Stimulated activated CD4-positive, alpha-beta T cell treated with anti-CD3 and anti-CD28 coated beads, Interleukin-4, amount 100 ng/mL, for 4 hours (primary cell): ENCODE results near the gene BTG3.
A peak's percentile ranks its signal among the peaks of the same experiment; 100 is the strongest.

ENCODE experiments used
- DNase-seq, 2 experiments: peaks; one replicate each; pipeline ENCODE4 v3.0.0-alpha.2; 2020

The BTG3 gene, protein sequence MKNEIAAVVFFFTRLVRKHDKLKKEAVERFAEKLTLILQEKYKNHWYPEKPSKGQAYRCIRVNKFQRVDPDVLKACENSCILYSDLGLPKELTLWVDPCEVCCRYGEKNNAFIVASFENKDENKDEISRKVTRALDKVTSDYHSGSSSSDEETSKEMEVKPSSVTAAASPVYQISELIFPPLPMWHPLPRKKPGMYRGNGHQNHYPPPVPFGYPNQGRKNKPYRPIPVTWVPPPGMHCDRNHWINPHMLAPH

DNA sequence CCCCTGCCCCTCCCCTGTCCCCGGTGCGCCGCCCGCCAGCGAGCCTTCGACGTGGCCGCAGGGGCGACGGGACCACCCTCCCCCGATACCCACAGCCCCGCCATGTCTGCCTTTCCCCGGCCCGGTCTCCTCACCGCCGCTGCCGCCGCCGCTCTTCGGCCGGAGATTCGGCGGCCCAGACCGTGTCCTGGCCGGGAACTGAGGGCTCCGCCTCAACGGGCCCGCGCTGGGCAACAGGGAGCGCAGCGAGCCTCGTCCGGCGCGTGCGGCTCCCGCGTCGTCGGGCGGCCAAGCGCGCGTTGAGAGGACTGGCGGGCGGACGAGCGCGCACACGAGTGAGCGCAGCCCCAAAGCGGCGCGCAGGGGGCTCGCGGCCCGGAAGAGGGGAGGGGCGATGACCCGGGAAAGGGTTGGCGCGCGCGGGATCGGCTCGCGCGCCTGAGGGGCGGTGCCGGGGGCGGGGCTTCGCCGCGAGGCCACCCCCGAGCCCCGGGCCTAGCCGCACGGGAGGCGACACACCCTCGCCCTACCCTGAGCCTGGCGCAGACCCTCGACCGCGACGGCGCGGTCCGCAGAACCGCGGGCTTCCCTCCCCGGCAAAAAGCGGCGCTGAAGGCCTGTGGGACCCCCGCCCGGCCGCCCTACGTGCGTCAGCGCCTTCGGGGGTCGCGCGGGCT is at the start of gene BTG3:
Gene BTG3 (minus strand): TSS at position 337 of the 677 bp plus-strand sequence. CDS start 3,757 bp downstream, outside the sequence.
- peak; percentile 81 to 82 for DNase-seq

DNA sequence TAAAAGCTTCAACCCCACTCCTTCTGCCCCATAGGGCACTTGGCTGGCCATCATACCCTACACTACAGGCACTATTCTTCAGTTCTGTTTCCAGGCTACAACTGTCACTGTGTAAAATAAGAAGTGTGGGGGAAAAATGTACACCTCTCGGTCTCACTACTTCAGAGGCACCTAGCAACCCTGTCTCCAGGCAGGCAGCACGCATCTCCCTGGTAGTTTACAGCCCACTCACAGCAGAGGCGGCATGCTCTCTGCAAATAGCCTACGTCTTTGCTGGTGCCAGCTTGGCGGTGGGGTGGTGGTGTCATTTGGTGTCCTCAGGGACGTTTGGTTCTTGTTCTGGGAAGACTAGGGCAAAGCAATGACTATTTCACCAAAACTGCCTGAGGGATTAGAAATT is 48.2 kb upstream of the BTG3 start:
- DNase-seq: no peak

DNA sequence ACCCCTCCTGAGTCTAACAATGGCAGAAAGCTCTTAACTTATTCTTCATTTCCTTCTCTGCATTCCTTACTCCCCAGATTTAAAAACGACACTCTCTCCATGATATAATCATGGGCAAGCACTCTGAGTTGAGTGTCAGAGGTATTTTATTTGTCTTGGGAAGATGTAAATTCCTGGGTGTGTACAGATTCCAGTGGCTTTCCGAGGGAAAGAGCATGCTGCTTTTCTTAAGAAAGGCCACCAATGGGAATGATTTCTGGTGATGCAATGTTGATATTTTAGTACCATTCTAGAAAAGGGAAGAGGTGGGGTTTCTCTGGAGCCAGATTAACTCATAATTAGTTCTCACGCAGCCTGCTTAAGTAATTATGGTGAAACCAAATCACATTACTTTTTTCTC is 47.8 kb upstream of the BTG3 start:
- DNase-seq: no peak

DNA sequence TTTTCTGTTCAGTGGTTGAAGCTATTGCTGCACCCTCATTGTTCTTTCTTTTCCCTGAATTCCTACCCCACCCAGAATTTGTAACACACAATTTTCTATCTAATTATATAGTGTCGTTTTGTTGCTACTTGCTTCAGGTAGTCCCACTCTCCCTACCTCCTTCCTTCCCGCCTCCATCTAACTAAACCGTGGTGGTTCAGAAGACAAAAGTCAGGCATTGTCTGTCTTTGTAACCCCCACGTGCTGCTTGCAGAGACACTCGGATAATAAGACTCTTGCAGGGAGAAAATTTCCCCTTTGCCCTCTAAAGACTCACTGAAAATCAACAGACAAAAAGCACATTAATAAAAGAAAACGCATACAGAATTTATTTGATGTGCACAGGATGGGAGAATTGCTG is 46.2 kb upstream of the BTG3 start:
- DNase-seq: no peak

DNA sequence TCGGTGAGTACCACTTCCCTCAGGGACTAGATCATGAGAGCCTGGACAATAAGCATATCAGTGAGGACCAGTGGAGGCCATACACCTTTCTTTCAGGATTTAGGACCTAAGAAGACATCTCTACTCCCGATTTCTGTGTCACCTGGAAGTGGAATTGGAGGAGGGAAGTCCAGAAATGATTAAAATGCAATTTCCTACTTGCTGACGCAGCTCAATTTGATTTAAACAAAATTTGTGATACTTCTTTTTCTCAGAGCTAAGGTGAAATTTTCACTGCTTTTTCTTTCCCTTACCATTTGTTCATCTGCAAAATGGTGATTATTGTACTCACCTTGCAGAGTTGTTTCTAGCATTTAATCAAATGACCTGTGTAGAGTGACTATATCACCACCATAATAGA is 38.8 kb upstream of the BTG3 start:
- DNase-seq: no peak

DNA sequence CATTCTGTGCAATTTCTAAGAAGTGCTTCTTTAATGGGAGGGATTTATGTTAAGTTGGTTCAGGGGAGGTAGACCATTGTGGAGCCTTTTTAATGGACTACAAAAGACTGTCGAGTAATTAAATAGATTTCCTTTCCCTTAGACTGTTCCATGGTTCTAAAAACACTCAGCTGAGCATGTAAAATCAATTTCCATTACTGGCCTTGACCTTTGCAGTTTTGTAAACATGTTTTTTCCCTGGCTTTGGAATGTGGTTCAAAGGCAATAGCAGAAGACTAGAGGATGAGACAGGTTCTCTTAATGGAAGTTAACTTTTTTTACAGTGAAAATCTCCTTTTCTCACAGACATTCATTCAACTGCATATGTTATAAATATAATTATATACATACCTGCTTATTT is 37.6 kb upstream of the BTG3 start:
- no peak for DNase-seq

DNA sequence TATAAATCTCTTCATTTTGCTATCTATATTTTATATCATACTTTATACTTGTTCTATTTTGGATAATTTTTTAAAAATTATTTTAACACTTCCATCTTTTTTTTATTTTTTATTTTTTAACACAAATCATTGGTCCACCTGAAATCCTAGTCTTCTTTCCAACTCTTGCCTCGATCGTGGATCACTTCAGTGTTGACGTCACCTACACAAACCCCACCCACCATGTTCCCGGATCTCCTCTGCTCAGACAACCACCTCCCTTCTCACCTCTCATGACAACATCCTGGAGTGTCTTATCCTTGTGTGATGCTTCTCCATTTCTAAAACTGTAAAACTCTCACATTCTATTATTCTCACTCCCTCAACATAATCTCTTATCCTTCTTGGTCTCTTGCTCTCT is 34.1 kb upstream of the BTG3 start:
- DNase-seq: no peak

DNA sequence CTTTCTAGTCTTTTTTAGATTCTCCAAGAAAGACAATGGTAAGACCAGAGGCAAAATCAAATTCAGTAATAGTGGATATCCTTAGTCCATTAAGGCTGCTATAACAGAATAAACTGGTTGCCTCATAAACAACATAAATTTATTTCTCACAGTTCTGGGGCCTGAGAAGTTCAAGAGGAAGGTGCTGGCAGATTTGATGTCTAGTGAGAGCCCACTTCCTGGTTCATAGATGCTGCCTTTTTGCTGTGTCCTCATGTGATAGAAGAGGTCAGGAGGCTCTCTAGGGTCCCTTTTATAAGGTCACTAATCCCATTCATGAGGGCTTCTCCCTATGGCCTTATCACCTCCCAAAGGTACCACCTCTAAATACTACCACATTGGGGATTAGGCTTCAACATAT is 31.5 kb upstream of the BTG3 start:
- DNase-seq: no peak

DNA sequence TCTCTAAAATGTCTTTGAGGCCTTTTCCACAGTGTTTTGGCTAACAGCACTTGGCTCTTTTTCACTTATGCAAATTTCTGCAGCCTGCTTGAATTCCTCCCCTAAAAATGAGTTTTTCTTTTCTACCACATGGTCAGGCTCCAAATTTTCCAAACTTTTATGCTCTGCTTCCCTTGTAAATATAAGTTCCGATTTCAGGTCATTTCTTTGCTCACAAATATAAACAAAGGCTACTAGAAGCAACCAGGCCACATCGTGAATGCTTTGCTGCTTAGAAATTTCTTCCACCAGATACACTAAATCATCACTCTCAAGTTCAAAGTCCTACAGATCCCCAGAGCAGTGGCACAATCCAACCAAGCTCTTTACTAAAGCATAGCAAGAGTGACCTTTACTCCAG is 28.1 kb upstream of the BTG3 start:
- DNase-seq: no peak

DNA sequence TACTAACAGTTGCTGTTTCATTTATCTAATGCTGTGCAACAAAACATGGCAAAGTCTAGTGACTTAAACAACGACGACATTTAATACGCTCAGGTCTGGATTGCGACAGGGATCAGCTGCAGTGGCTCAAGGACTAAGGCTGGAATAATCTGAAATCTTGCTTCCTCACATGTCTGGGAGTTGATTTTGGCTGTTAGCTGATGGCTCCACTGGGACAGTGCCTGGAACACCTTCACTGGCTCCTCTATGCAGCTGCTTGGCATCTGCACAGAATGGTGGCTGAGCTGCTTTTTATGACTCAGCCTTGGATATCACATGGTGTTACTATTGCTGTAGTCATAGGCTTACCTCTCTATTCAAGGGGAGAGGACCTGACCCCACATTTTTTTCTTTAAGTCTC is 24.0 kb upstream of the BTG3 start:
- DNase-seq: no peak

DNA sequence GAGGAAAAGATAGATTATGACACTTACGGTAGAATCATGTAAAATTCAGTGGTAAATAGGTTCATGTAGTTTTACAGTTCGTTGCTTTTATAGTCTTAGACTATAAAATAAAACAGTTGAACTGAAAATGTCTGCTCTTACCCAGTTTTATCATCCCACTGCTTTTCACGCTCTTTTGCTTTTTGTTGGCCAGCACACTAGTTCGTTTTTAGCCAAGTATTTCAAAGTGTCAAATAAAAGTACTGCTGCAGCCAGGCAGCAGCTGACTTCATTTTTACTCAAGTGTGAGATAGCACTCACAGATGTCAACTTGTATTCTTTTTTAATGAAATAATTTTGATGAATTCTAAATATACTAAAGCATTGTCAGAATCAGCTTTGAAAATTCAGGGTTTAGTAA is 18.5 kb upstream of the BTG3 start:
- DNase-seq: no peak

DNA sequence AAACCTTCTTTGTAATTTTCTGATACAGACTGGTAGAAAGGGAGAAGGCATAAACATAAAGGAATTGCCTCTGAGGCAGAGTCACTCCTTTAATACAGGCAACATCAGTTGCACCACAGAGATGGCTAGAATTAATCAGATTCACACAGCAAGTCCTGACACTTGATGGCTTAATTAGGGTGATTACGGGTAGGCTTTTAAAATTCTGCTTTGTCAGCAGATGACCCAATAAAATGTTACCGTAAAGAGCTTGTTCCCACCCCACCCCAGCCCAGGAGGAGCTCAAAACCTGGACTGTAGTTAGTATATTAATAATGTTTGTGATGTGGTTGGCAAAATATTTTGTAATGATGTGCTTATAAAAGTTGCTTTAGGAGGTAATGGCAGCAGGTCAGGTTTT is 9.3 kb upstream of the BTG3 start:
- DNase-seq: no peak

DNA sequence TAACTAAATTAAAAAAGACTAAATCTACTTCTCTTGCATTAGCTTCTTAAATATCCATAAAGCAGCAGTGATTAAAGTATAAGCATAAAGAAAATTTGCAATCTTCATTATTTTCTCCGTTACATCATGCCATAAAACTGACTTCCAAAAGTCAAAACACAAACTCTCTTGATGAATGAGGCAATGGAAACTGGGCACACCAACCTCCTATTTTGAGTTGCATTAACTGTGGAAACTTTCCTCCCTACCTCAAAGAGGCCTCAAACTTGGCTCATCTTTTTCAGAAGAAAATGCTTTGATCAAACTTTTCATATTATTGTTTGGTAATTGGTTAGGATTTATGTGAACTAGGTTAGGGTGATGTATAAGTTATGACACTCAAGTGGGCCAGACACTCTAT is 4.1 kb upstream of the BTG3 start:
- DNase-seq: no peak

DNA sequence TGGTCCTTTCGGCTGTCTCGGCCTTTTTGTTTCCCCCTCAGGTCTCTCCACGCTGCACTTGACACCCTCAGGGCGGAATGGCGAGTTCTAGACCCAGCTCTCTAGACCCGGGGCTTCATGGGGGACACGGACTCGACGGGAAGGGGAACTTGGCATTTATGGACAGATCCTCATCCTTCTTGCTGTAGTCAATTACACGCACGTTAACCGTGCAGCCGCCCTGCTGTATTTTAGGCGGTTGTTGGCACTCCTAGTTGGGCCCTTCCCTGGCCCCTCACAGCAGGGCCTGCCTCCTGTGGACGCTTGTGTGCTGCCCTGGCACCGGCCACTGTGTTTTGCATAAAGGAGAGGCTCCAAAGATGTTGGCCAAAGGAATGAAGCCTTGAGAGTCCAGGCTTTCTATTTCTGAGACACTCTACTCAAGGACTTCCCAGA is 558 bp upstream of the BTG3 start:
- peak in 1 of 2 experiments; percentile 2 for DNase-seq

DNA sequence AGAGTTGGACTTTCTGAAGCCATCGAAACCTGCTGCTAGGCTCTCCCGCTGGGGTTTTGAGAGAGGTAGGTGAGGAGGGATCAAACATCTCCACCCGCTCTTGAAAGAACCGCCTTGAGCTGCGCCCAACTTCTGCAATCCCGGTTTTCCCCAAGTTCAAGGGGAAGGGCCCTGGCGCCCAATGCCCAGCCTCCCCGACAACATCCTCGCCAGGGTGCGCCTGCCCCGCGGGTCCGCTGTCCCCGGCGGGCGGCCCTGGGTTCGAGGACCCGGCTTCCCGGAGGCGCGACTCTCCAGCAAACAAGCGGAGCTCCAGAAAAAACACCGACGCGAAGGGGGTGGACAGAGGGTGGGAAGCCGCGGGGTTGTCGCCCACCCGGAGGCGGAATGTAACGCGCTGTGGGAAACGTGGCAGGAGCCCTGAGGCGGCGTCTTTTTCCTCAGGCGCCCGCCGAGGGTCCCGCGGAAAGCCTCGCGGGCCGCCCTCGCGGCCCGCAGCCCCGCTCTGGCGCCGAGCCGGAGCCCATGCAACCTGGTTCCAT is 607 bp downstream of the BTG3 start:
- peak; percentile 4 to 21 for DNase-seq

DNA sequence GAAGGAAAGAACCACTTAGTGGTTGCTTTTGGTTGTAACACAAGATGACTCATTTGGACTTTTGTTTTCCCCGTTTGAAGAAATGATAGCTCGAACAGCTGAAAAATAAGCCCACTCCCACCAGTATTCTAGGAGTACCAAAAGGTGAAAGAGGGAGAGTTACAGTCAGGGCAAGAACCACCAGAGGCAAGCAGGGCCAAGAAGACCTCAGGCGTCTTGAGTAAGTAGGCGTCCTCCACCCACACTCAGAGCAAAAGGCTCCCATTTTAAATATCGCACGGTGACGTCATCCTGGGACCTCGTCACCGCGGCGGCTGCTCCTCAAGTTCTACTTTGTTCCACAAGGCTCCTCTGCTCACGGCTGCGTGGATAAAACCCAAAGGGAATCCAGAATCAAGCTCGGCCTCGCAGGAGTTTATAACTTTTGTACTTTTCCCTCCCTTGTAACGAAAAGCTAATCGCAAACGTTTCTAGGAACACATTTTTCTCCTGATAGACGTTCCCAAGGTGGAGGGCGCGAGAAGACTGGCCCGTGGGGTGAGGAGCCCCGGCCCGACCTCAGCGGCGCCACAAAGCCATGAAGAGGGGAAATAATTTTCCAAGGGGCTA is 1.2 kb downstream of the BTG3 start:
- peak; percentile 69 to 88 for DNase-seq

DNA sequence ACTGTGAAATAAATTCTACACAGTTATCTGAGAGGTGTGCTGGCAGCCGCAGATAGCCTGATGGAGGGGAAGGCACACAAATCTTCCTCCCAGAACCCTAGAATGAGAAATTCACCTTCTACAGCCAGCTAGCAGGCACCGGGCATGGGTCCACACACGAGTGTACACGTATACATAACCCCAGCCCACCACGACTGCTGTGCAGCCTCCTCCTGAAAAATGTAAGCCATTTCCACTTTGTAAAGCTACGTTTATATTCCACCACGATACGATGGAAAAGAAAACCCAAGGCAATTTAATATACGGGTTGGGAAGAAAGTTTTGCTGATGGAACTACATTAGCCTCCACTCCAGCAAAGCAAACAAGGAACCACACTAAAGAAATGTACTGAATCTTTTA is 1.8 kb downstream of the BTG3 start:
- DNase-seq: no peak

DNA sequence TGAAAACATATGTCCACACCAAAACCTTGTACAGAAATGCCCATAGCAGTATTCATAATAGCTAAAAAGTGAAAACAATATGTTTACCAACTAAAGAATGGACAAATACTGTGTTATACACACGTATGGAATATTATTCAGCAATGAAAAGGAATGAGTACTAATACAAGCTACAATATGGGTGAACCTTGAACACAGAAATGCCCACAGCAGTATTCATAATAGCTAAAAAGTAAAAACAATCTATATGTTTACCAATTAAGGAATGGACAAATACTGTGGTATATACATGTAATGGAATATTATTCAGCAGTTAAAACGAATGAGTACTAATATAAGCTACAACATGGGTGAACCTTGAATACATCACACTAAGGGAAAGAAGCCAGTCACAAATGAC is 3.0 kb downstream of the BTG3 start:
- no peak for DNase-seq

DNA sequence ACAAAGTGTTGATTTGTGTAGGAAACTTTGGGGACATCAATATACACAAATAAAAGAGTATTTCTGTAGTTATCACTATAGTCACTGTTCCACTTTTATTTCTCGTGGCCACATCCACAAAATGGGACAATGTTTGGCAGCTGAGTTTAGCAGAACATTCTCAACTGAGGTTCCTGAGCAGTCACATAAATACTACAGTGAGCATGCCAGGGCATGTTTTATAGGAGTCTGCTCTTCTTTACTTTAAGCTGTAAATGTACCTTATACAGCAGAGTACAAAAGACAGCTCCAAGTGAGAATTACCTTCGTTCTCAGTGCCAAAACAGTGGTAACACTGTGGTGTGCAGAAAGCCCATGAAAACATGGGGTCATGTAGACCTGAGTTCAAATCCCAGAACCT is 5.0 kb downstream of the BTG3 start:
- DNase-seq: no peak

DNA sequence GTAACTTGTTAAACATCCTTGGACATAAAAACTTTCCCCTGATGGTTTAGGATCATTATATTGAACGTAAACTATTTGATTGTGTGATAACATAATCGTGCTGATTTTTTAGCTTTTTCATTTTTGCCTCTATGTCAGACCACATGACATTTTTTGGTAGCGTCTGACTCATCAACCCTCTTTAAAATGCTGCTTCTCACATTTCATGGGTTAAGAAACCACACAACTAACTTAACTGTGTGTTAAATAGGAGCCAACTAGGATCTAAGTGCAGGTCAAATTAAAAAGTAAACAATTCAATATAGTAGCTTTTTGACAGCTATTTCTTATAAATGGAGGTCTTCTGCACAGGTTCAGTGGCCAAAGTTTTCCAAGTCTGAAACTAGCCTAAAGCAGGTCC is 9.8 kb downstream of the BTG3 start:
- DNase-seq: no peak

DNA sequence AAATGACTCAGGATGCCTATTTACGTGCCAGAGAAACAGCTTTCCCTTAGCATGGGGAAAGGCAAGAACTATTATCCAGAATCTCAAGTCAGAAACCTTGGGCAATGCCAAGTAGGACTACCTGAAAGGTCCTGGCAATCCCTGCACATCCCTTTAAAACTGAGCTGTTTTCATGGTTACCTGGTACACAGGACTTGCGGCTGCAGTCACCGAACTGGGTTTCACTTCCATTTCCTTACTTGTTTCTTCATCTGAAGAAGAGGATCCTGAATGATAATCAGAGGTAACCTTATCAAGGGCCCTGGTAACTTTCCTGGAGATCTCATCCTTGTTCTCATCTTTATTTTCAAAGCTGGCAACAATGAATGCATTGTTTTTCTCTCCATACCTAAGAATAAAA is 14.3 kb downstream of the BTG3 start:
- no peak for DNase-seq

DNA sequence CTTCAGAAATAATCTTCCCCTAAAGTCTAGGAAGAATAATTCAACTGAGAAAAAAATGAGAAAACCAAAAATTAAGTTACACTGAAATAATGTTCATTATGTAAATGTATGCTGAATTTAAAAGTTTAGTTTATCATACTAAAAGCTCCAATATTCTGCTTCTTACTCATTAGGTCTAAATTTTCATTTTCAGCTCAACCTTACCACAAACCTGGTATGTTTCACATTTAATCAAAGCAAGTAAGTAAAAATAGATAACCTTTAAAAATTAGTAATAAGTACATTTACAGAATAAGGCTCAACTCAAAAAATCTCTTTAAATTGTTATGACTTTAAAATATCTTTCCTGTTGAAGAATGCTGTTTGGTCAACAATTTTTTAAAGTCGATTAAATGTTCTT is 15.0 kb downstream of the BTG3 start:
- DNase-seq: no peak

DNA sequence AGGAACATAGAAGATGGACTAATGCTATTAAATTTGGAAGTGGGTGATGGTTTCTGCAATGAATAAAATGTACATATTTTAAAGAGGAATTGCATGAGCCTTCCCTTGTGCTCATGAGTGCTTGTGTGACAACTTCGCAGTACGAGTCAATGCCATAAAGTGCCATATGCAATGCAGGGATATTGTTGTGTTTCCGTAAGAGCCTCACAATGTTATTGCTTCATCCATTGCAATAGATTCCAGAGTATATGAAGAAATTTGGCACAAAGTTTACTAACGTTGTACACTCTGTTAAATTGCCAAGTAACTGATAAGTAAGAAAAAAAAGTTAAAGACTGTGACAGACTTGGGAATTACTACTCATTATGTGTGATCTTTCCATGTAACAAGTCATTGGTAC is 22.3 kb downstream of the BTG3 start:
- DNase-seq: no peak

DNA sequence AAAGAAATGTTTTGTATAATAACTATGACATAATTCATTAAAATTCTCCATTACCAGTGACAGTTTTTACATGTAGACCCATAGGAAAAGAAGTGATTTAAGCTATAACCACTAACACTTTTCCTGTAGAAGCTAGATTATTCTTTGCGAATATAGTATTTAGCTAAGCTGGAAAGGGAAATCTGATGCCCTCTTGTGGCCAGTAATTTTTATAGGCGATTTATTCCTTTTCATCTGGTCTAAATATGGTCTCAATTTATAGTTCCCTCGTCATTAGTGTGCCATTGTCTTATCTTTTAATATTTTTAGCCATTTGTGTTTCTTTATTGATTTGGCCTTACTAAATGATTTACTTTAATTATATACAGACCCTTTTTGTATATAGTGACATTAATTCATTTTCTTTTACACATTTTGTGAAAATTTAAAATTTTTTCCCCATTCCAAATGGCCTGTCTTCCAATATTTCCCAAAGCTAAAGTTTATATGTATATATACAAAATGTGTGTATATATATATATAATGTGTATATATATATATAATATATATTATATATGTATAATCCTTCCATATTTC is 26.7 kb downstream of the BTG3 start:
- DNase-seq: no peak
